Panc1 (cell line): Measurements from ENCODE around the gene KCNA5.

ENCODE experiments used
- POLR2AphosphoS5 ChIP-seq: IDR thresholded peaks from 2 replicates; pipeline ENCODE4 v1.6.1; 2012; ENCODE audit warnings: mild to moderate bottlenecking, low read depth, low read length, moderate library complexity
- SIN3A ChIP-seq: IDR thresholded peaks from 2 replicates; pipeline ENCODE4 v1.6.1; 2012; ENCODE audit warnings: low read depth, mild to moderate bottlenecking, low read length, moderate library complexity, borderline replicate concordance; ENCODE audit not compliant: insufficient read depth
- TCF7L2 ChIP-seq: IDR thresholded peaks from 2 replicates; pipeline ENCODE4 v1.6.1; 2011; ENCODE audit warnings: mild to moderate bottlenecking, low read depth, low read length, inconsistent platforms
- TF ChIP-seq, protein P1 (sequence below): fragments of 450-650 bp; IDR thresholded peaks from 2 replicates; pipeline ENCODE4 v1.5.1; 2017; ENCODE audit warnings: mild to moderate bottlenecking

GRCh38 chr12:5016526-5016925 lies 27.2 kb upstream of the KCNA5 start:
- TF ChIP-seq, protein P1, sequence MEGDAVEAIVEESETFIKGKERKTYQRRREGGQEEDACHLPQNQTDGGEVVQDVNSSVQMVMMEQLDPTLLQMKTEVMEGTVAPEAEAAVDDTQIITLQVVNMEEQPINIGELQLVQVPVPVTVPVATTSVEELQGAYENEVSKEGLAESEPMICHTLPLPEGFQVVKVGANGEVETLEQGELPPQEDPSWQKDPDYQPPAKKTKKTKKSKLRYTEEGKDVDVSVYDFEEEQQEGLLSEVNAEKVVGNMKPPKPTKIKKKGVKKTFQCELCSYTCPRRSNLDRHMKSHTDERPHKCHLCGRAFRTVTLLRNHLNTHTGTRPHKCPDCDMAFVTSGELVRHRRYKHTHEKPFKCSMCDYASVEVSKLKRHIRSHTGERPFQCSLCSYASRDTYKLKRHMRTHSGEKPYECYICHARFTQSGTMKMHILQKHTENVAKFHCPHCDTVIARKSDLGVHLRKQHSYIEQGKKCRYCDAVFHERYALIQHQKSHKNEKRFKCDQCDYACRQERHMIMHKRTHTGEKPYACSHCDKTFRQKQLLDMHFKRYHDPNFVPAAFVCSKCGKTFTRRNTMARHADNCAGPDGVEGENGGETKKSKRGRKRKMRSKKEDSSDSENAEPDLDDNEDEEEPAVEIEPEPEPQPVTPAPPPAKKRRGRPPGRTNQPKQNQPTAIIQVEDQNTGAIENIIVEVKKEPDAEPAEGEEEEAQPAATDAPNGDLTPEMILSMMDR = no peak
- TF ChIP-seq POLR2AphosphoS5 (no peak), TCF7L2 (no peak), SIN3A (no peak)
